Umbilical cord (tissue), 2 donors: ENCODE measurements around the gene SMNDC1. TPM values are rescaled to one million over a fixed set of nuclear protein-coding genes. Genes with fewer than 3 reads are reported as not detected.
A peak's percentile ranks its signal among the peaks of the same experiment; 100 is the strongest.
"Not testable (repeated sequence)": the region's sequence is repeated elsewhere in the genome, so short reads cannot be mapped to it uniquely, and the experiment has no call there.

Experiments
- DNase-seq: peaks from one replicate; pipeline ENCODE4 v3.0.0-alpha.2; 2015; ENCODE audit warnings: low spot score
- total RNA-seq: library from RNA; depleted of rRNA; stranded (reverse); fragments of >200 nt; gene quantifications from one replicate; pipeline ENCODE4 v1.2.3, GENCODE V29; 2014; ENCODE audit warnings: low replicate concordance; ENCODE audit not compliant: insufficient read depth

Gene SMNDC1
- 17.1 TPM for total RNA-seq

- DNase-seq = peak; percentile 99
These were observed at the start of gene SMNDC1 for GRCh38 chr10:110304780-110305421. Gene SMNDC1 (minus strand): TSS chr10:110304920. CDS start chr10:110303587, 1,333 bp downstream.

- peak; percentile 69 for DNase-seq
These were observed 49.6 kb upstream of the SMNDC1 start for GRCh38 chr10:110354322-110354766.

GRCh38 chr10:110353244-110354119 is 48.8 kb upstream of the SMNDC1 start:
- peak; percentile 48 for DNase-seq

GRCh38 chr10:110352930-110353243 is 48.2 kb upstream of the SMNDC1 start:
- DNase-seq = no peak

GRCh38 chr10:110350812-110351211 is 46.1 kb upstream of the SMNDC1 start:
- DNase-seq = no peak

GRCh38 chr10:110349831-110350230 is 45.1 kb upstream of the SMNDC1 start:
- no peak for DNase-seq

GRCh38 chr10:110349386-110349785 is 44.7 kb upstream of the SMNDC1 start:
- no peak for DNase-seq

- DNase-seq = no peak
These were observed 43.6 kb upstream of the SMNDC1 start for GRCh38 chr10:110348336-110348735.

GRCh38 chr10:110346914-110347313 is 42.2 kb upstream of the SMNDC1 start:
- no peak for DNase-seq

GRCh38 chr10:110345286-110345685 is 40.6 kb upstream of the SMNDC1 start:
- DNase-seq = no peak

- DNase-seq = no peak
These were observed 39.9 kb upstream of the SMNDC1 start for GRCh38 chr10:110344622-110345021.

GRCh38 chr10:110343947-110344346 is 39.2 kb upstream of the SMNDC1 start:
- DNase-seq = no peak

GRCh38 chr10:110340816-110341215 is 36.1 kb upstream of the SMNDC1 start:
- DNase-seq = no peak

GRCh38 chr10:110340122-110340521 is 35.4 kb upstream of the SMNDC1 start:
- no peak for DNase-seq

GRCh38 chr10:110337906-110338305 is 33.2 kb upstream of the SMNDC1 start:
- no peak for DNase-seq

- DNase-seq = no peak
These were observed 32.7 kb upstream of the SMNDC1 start for GRCh38 chr10:110337401-110337800.

- DNase-seq = peak; percentile 88
These were observed 31.5 kb upstream of the SMNDC1 start for GRCh38 chr10:110336111-110336721.

GRCh38 chr10:110335314-110336064 is 30.8 kb upstream of the SMNDC1 start:
- DNase-seq = no peak

GRCh38 chr10:110334061-110334656 is 29.4 kb upstream of the SMNDC1 start:
- DNase-seq = no peak

GRCh38 chr10:110331226-110331795 is 26.6 kb upstream of the SMNDC1 start:
- not testable (repeated sequence) for DNase-seq

- DNase-seq = no peak
These were observed 26.0 kb upstream of the SMNDC1 start for GRCh38 chr10:110330675-110331074.
